CD4-positive, alpha-beta T cell treated with Interleukin-12 subunit alpha and Interleukin-12 subunit beta, for 1 hour (primary cell): ENCODE results near the gene PIAS3.
"Not testable (repeated sequence)": the region's sequence is repeated elsewhere in the genome, so short reads cannot be mapped to it uniquely, and the experiment has no call there.

Experiments used
- DNase-seq: peaks from one replicate; pipeline ENCODE4 v3.0.0-alpha.2; 2020

PIAS3 gene

GRCh38 chr1:145871994-145872924 is 13.4 kb upstream of the PIAS3 start:
- peak; percentile 27 for DNase-seq

DNA sequence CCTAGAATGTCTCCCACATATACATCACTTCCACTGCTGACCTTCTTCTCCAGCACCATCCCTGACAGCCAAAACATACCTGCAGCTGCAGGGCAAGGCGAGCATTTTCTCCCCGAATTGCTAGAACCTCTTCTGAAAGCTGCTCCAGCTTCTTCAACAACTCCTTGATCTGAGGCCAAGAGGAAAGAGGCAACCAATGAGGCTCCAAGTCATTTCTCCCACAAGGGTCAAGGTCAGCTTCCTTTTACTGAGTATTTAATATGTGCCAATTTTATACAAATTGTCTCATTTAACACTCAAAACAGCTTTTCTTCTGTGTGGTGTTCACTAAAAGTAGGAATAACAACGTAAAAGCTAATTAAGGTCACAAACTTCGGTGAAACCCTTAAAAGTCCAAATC is 9.4 kb upstream of the PIAS3 start:
- no peak for DNase-seq

GRCh38 chr1:145863282-145864018 is 4.6 kb upstream of the PIAS3 start:
- DNase-seq, result no peak

GRCh38 chr1:145859491-145860023 is 676 bp upstream of the PIAS3 start:
- DNase-seq, result peak; percentile 75

- DNase-seq, result peak; percentile 70
These were observed 512 bp downstream of the PIAS3 start for GRCh38 chr1:145858238-145858900.

DNA sequence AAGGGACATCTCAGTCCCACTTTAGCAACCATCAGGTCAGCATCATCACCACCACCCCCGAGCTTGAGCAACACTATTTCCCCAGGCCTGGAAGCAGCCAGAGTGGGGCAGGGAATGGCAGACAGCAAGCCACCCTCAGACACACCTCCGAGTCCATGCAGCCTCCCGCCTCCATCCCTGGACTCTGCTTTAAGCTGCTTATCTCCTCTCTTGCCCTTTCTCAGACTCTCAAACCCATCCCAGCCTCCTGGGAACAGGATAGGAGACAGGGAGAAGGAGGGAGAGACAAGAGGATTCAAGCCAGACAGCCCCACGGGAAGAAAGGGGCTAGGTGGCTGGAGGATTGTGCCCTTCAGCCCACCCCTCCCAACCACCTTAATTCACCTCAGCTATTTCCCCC is 1.7 kb downstream of the PIAS3 start:
- DNase-seq, result no peak

DNA sequence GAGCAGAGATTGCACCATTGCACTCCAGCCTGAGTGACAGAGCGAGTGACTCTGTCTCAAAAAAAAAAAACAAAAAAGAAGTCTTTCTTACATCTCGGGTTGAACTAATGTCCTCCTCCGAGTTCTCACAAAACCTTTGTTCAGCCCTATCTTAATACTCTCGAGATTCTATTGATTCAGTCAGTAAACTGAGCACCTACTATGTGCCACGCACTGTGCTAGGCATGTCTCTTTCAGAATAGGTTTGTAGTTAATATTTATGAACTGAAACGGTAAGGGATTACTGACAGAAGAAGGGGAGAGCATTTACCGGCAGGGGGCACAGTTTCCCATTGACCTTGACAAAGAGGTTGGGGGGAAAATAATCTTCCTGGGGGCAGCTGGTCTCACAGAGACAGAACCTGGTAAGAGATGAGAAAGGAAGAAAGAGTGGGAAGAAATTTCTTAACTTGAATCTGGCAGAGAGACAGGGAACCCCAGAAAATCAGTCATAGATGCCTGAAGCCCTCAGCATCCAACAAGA is 3.4 kb downstream of the PIAS3 start:
- DNase-seq, result no peak

DNA sequence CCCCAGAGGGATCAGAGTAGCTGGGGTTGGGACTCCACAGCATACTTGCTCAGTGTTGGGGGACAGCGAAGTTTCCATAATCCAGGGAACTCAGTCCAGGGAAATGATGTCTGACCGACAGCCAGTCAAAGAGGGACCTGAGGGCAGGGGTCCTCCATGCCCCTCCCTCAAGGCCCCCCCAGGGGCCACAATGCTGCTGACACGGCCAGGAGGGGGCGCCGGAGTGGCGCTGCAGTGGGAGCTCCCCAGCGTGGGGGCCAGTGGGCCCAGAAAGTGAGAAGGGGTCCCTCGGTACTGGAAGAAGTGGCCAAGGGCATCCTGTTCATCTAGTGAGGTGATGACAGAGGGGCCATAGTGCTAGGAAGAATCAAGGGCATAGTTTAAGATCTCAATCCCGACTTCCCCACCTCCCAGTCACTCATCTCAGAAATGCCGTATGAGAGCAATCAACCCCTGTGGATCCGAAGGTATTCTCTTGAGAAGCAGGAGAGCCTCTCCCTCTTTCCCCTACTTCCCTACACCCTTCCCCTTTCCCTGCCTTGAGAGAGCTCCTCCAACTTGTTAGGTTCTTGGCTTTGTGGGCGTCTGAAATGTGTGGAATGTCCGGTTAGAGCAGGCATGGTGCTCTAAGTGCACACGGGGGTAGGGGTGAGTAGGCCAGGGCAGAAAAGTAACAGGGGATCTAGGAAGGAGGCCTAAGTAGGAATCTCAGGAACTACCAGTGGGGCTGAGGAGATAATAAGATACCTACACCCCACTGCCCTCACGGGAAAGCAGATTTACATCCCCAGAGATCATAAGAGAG is 9.3 kb downstream of the PIAS3 start:
- no peak for DNase-seq

DNA sequence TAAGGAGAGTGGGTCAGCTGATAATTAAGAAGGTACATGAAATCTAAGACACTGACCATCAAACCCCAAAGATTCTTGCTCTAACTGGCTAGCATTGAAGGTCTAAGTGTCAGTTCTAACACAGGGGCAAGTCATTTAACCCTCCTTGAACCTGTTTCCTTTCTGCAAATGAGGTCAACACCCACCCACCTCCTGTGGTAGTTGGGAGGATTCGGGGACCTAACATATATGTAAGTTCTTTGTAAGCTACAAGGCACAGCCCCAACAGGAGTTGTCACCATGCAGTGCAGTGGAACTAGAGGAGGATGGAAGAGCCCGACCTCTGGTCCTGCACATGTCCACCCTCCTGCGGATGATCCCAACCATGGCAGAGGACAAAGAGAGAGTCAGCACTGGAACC is 11.1 kb downstream of the PIAS3 start:
- no peak for DNase-seq

- DNase-seq, result peak; percentile 45
These were observed 12.7 kb downstream of the PIAS3 start for GRCh38 chr1:145846201-145846612.

DNA sequence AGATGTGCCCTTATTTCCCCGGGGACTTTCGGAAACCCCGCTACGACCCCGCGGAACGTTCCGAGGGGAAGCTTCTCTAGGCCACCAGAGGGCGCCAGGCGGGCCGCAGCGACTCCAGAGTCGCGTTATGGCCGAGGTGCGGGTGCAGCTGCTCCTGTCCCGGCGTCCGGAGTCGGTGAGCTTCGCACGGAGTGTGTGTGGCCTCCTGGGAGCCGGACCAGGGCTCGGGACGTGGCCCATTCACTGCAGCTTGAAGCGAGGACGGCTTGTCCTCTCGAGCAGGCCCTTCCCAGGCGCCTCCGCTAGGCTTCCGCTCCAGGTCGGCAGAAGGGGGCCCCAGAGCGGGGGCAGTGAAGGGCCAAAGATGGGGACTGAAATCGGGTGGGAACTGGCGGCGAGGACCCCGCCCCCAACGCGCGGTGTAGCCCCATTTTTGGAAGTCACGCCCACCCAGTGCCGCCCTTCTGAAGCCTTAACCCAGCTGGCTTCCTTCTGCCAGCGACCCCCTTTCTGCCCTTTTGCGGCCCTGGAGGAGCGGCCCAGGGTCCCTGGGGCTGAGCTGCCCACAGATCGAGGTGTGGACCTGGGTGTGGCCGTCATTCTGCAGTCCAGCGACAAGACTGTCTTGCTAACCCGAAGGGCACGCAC is 13.2 kb downstream of the PIAS3 start, which contains the start of gene NUDT17:
Gene NUDT17, plus strand, starts transcription at position 117 of the 648 bp plus-strand sequence. Its CDS starts 11 bp downstream, at position 128.
- DNase-seq, result peak; percentile 78

GRCh38 chr1:145845144-145845513 is 13.8 kb downstream of the PIAS3 start:
- no peak for DNase-seq

DNA sequence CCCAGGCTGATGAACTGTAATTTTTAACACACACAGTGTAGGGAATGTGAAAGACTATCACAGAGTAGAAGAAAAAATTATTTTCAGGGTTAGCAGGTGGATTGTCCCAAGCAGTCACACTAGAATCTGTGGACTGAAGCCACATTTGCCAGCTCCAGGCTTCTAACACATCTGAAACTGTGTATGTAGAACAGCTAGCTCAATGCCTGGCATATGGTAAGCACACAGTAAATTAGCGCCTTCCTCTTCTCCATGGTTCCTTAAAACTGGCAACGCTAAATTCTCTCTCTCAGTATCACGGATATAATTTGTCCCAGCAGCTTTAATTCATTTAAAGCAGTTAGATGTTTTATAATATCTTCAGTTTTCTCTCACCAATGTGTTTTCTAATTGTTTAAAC is 15.8 kb downstream of the PIAS3 start:
- DNase-seq, result no peak

DNA sequence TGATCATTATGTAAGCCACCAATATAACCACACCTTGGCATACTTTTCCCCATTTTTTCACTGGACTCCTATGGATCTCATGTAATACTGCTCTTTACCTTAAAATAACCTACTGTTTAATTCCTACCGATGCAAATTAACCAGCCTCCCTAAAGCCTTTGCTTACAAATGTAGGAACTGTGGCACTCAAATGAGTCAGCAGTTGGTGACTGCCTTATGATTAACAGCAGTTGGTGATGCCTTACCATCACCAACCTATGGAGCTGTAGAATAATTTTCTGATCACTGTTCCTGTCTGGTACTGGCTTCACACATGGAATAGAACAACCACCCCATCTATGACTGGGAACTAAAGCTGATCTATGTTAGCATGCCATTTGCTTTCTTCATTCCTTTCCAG is 21.2 kb downstream of the PIAS3 start:
- no peak for DNase-seq

DNA sequence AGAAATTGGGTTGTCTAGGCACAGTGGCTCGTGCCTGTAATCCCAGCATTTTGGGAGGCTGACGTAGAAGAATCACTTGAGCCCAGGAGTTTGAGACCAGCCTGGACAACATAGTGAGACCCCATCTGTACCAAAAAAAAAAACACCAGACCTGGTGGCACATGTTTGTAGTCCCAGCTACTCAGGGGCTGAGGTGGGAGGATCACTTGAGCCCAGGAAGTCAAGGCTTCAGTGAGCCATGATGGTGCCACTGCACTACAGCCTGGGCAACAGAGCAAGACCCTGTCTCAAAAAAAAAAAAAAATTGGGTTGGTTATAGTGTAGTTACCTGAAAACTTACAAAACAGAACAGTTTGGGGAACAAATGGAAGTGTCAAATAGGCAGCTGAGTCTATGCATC is 28.1 kb downstream of the PIAS3 start:
- DNase-seq, result not testable (repeated sequence)

- DNase-seq, result no peak
These were observed 30.4 kb downstream of the PIAS3 start for GRCh38 chr1:145828367-145829026.

GRCh38 chr1:145827966-145828365 is 30.9 kb downstream of the PIAS3 start:
- DNase-seq, result no peak

DNA sequence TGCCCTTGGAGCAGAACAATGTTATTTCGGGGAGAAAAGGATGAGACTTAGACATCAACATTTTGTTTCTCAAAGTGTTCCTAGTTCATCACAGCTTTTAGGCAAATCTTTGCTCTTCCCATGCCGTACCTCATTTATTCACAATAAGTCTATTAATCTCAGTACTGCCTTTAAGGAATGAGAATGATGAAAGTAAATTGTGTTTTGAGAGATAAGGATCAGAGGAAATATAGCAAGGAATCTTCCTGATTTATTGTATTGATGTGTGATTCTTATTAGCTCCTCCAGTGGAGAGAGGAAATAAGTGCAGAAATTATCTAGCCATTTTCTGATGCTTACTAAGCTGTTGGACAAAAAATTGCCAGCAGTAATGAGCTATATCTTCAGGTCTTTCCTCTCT is 32.9 kb downstream of the PIAS3 start:
- DNase-seq, result no peak

GRCh38 chr1:145824499-145824842 is 34.4 kb downstream of the PIAS3 start:
- DNase-seq, result no peak

GRCh38 chr1:145823565-145824498 is 35.0 kb downstream of the PIAS3 start, which contains the start of the genes POLR3C and RNF115:
Gene POLR3C, plus strand, starts transcription at chr1:145824200. Its CDS starts 1,577 bp downstream, at chr1:145825777.
Gene RNF115, minus strand, starts transcription at chr1:145824095. Its CDS starts 222 bp downstream, at chr1:145823873.
- peak; percentile 91 for DNase-seq
